NK-92 treated with Interleukin-12 subunit alpha and Interleukin-12 subunit beta, amount 100 ng/mL, for 24 hours (cell line): ENCODE data around the gene AGMAT.
"Not testable (repeated sequence)": the region's sequence is repeated elsewhere in the genome, so short reads cannot be mapped to it uniquely, and the experiment has no call there.

Source experiments
- DNase-seq: peaks from one replicate; lab custom pipeline; 2025; lab: John Stamatoyannopoulos, UW

The AGMAT gene

DNA sequence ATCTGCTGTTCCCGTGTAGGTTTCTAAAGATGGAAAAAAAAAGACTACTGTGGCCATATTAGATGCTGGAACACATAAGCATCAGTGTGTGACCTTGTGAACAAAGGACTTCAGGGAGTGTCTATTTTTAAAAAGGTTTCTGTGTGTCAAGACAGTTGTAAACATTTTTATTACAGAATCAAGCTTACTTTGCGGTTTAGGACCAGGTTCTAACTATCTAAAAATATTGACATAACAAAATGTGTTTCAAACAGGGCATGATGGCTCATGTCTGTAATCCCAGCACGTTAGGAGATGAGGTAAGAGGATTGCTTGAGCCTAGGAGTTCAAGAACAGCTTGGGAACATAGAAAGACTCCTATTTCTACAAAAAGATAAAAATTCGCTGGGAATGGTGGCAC is 25.3 kb upstream of the AGMAT start:
- no peak for DNase-seq

DNA sequence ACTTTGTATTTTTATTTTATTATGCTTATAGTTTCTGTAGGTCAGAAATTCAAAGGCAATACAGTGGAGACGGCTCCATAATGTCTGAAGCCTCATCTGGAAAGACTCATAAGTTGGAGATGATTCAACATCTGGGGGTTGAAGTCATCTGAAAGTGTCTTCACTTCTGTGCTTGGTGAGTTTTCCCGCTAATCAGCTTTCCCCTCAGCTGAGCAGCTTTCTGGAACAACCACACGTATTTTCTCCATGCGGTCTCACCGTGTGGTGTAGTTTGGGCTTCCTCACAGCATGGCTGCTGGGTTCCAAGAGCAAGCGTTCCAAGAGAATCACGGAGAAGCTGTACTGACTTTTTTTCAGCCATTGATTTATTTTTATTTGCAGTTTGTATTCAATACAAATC is 24.8 kb upstream of the AGMAT start:
- DNase-seq, result no peak

DNA sequence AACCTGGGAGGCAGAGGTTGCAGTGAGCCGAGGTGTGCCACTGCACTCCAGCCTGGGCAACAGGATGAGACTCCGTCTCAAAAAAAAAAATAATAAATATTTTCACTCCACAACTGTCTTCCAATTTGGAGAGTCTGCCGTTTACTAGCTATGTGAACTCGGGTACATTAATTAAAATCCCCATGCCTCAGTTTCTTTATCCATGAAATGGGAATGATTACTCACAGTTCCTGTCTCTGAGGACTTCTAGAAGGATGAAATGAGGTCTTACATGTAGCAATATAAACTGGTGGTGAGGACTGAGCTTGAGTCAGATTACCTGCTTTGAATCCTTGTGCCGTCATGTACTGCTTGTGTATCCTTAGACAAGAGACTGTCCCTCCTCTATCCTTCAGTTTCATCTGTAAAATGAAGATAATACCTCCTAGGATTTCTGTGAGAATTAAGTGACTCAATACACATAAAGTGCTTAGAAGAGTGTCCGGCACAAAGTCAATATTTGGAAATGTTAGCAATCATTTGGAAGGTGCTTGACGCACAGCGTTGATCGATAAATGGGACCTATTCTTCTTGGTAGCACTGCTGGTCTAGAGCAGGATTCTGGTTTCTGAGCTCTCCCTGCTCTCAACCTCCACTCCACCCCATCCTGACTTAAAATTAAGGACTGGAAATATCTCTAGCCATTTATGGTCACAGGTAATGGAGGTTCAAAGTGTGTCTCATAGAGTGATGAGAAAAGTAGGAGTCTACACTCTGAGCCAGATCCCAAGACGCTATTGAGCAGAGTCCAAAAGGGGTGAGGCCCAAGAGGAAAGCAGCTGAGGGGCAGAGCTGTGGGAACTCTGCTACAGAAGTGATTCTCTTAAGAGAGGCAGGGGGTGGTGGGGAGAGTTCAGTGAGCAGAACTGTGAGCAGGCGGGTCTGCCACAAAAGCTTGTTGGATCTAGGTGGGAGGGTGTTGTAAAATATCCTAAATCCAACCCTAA is 20.8 kb upstream of the AGMAT start:
- no peak for DNase-seq

DNA sequence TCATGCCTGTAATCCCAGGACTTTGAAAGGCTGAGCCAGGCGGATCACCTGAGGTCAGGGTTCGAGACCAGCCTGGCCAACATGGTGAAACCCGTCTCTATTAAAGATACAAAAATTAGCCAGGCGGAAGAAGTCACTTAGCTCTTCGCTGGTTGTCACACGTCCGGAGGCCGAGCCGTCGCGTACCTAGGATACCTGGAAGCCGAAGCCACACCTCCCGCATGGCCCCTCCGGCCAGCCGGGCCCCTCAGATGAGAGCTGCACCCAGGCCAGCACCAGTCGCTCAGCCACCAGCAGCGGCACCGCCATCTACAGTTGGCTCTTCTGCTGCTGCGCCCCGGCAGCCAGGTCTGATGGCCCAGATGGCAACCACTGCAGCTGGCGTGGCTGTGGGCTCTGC is 19.5 kb upstream of the AGMAT start:
- DNase-seq, result not testable (repeated sequence)

DNA sequence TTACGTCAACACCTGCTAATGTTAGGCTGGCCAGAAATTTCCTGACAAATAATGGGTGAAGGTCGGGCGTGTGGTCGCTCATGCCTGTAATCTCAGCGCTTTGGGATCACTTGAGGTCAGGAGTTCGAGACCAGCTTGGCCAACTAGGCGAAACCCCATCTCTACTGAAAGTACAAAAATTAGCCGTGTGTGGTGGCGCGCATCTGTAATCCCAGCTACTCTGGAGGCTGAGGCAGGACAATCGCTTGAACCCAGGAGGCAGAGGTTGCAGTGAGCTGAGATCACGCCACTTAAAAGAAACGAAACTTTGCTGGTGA is 19.1 kb upstream of the AGMAT start:
- not testable (repeated sequence) for DNase-seq

DNA sequence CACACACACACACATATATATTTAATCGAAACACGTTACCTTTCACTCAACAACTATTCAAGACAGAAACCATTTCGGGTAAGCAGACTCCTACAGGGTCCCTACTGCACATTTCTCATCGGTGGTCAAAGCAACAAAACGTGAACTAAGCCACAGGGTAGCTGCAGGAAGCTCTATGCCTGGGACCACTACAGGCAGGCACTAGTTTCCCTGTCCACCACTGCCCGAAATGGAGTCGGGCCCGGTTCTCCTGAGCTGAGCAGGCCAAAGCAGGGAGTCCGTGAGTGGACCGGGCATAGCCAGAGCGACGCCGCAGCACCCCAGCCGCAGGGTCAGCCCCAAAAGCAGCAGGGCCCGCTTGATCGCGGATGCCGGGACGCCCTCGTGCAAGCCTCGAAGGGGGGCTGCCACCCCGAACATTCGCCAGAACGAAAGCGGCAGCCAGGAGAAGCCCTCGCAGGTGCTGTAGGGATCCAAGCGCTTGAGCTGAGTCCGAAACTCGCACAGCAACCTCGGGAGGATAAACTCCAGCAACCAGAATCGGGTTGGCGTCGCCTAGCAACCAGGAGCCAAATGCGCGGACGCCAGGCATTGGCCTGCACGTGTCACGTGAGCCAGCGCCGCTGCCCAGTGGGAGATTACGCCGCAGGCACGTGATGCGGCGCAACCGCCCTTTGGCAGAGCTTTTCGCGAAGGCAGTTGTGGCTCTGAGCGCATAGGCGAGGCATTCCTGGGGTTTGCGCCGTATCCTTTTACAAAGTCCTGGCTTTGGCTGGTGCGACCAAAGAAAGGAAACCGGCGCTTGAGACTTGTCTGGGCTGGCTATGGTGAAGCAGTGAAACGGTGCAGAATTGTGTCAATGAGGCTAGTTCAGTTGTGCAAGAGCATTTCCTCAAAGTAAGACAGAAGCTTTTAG is 18.5 kb upstream of the AGMAT start:
- no peak for DNase-seq

DNA sequence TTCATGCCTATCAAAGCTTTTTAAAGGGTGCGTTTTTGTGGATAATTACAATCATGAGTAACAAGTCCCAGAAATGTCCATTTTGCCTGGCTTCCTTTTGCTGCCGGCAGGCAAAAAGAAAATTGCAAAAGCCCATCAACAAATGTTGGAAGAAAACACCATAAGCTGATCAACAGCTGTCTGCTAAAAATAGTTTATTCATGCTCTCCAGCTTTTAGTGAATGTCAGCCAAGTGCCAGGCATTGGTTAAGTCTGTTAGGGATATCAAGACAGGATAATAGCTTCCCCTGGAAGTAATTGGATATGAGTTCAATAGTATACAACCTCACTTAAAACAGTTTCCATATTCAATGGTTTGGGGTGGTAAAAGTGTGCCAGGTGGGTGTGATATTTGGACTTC is 13.6 kb upstream of the AGMAT start:
- no peak for DNase-seq

DNA sequence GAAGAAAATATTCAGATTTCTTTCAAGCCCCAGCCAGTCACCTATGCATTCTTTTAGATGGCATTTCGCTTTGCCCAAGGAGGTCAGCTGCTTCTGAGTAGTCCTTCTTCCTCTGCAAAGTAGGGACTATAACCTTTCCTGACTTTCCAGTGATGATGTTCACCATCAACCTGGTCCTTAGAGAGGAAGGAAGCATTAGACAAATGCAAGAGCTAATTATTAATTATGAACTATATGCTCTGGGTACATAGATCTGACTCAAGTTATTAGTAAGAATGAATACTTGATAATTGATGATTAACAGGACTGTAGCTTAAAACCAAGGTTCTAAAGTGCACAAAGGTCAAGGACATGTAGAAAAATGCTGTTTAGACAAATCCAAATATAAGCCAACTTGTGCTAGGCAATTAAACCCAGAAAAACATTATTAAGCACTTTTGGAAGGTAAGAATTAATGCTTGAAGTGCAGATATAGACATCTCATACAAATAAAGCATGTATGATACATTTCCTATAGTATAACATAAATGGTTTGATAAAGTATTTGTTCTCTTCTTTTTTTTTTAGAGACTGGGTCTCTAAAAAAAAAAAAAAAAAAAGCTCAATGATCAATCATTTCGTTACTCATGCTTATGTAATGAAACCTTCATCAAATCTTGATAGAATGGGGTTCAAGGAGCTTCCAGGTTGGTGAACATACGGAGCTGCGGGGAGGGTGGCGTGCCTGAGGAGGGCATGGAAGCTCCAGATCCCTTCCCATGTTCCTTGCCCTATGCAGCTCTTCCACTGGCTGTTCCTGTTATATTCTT is 11.2 kb upstream of the AGMAT start:
- no peak for DNase-seq

DNA sequence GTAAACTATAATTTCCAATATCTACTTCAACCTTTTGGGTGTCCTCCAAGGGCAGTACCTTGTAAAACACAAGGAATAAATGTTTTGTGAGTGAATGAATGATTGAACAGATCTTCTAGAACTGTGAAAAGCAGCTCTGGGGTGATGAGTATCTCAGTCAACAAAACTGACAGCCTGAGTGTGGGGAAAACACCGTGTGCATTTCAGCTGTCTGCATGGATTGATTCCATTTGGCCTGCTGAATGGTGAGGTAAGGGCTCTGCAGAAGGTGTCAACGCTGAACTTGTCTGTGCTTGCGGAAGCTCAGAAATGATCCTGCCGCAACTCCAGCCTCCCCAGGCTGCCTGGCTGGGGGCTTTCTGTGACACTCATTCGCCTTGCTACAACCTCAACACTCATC is 7.4 kb upstream of the AGMAT start:
- DNase-seq, result no peak

DNA sequence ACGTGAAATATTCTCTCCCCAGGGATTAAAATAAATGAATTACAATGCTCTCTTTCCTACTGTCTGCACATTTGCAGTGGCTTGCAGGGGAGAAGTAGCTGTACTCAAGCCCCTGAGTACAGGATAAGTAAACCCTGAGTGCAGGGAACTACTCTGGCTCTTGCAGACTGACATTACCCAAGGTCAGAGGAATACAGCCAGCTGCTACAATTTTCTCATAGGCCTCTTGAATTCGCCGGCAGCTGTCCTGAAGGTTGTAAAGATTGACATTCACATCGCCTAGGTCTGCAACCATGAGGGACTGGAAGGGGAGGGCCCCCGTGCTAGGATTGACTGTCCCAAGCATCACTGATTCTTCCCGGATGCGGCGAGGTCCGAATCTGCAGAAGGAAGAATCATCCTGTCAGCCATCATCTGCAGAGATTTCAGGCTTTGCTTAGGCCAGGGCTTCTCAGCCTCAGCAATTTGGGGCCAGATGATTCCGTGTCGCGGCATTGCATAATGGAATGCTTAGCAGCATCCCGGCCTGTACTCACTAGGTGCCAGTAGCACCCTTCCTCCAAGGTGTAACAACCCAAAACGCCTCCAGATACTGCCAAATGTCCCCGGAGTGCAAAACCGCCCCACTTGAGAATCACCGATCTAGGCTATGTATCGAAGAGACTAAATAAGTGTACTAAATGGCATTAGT is 1.7 kb downstream of the AGMAT start:
- DNase-seq, result no peak

DNA sequence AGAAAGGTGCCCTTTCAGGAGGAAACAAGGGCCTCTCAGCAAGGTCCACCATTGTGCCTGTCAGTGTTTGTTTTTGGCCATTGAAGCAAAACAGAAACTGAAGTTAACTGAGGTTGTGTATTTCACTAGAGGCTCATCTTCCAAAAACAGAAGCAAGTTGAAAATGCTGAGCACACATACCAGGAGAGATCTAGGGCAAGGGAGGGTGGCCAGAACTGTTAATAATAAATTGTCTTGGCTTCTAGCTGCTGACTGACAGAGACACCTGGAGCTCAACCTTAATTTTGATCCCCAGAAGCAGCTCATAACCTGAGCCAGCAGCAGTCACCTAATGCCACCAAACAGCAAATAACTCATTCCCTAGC is 5.2 kb downstream of the AGMAT start:
- DNase-seq, result no peak

DNA sequence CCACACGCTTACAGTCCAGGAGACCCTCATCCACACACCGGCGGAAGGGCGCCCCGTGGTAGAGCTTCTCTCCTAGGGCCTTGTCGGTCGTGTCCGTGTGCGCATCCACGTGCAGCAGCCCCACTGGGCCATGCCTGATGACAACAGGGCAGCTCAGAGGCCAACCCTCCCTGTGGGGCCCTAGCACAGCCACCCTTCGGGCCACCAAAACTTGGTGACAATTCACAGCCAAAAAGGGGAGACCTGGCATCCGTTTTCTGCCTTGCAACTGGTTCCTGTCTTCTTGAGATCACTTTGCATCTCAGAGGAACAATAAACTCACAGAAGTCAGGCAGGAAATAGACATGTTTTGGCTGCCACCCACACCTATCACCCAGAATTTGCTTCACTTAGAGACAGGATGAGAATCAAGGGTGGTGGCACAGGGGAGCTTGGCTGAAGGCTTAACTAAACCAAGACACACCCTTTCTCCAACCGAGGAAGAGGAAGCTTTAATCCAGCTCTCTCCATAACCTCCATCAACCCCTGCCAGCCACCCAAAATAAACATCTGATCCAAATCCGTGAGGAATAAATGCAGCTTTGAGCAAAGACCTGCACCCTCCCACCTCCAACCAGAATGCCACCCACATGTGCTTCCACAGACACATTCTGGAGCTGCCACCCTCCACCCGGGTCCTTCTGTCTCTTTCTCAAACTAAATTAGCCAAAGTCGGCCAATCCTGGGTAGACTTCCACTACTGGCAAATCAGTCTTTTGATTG is 5.7 kb downstream of the AGMAT start:
- no peak for DNase-seq

DNA sequence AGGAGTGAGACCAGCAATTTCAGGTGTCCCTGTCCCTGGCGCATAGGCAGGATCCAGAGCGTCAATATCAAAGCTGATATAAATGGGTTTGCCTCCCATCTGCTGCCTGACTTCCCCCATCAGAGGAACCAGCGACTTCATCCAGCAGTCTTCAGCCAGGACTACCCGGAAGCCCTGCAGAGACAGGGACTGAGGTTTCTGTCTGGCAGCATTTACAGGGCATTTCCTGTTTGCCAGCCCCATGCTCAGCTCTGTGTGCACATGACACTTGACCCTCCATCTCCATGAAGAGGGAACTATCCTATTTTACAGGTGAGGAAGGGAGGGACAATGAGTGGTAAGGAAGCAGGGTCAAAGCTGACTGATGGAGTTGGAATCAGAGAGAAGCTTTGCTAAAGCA is 7.2 kb downstream of the AGMAT start:
- DNase-seq, result no peak

DNA sequence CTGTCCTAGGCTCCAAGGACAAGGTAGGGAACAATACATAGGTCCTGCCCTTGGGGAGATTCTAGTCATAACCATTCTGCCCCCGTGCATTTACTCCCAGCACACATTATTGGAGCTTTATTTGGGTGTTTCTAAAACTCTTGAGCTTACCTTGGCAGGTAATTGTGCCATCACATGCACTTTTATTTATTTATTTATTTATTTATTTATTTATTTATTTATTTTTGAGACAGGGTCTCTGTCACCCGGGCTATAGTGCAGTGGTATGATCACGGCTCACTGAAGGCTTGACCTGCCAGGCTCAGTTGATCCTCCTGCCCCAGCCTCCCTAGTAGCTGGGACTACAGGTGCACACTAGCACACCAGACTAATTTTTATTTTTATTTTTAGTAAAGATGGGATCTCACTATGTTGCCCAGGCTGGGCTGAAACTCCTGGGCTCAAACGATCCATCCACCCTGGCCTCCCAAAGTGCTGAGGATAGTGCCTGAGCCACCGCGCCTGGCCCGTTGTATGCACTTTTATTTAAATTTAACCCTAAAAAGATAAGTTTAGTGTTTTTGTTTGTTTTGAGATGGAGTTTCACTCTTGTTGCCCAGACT is 9.2 kb downstream of the AGMAT start:
- DNase-seq, result no peak

DNA sequence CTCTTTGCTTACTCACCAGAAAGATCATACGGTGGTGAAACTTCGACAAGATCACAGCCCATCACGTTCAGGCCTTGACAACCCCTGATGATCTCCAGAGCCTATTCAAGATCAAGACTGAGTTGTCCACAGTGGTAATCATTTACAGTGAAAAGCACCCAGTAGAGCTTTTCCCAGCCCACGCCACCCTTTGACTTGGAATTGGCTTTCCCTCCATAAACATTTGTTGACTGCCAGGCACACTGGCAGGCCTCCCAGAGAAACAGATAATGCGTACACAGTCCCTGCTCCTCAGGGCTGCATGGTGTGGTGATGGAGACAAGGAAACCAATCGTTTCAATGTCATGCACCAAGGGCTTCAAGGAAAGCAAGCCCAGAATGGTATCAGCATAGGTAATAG is 10.1 kb downstream of the AGMAT start:
- DNase-seq, result no peak

DNA sequence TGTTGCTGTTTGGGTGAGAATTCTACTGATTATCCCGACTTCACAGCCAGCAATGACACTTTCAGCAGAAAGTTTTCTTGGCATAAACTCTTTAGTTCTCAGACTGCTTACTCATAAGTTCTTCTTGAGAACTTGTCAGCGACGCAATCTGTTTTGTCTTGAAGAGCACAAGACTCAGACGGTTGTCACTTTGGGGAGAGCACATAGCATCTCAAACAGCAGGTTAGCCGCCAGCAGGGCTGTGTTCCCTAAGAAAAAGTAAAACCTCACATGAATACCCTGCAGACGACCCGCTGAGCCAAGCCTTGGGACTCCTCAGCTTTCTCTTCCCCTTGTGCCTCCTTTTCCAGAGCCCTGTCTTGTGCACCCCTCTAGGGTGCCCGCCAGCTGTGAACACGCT is 11.4 kb downstream of the AGMAT start:
- DNase-seq, result no peak

DNA sequence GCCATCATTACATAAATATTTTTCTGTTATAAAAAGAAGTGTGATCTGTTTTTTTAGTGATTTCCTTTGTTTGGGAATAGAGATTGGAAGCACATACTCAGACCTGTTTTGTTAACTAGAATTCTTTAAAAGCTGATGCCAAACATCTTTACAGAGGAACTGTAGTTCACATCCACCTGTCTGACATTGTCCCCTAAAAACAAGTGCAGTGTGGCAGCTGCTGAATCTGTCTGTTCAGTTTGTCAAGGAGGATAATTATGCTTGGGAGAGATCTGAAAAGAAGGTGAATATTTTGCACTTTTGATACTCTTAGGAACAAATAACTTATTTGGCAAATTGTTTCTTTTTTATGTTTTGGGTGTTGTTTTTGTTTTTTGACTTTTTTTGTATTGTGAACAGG is 13.6 kb downstream of the AGMAT start:
- no peak for DNase-seq

DNA sequence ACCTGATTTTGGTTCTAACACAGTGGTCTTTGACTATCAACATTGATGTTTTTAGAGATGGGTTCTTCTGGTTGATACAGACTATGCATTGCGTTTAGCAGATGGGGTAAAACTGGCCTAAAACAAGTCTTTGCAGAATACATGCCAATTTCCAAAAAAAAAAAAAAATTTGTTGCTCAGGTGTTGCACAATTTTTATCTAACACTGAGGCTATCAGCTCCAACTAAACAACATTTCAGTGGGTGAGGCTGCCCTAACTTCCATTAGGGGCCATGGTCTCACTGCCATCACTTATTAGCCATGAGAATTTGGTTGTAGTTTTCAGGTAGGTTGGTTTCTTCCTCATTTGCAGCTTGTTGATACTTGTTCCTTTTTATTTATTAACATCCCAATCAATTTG is 14.0 kb downstream of the AGMAT start:
- DNase-seq, result no peak

DNA sequence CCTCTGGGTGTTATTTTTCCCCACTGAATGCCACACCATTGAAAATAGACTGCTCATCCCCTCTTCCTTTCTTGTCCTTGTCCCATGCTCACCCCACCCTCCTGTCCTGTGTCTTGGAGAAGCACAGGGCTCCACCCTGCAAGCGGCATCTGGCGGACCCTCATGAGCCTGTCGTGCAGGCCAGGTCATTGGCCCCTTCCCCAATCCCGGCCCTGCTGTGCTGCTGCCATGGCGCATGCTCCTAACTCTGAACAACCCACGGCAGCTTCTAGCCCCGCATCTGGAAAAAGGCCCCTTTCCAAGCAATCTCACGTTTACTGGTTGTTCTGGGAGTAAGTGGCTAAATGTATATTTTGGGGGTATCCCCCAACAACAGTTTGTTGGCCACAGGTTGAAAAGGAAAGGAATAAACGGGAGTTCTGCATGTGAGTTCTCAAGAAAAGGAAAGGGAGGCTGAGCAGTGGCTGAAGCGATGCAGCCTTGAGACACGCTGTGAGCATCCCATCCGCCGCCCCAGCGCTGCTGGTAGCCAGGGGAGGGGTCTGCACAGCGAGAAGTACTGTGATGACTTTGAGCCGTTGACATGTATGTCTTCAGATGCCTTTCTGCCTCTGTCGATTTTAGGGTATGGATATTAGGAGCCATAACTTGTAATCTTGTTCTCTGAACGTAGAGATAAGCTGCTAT is 16.3 kb downstream of the AGMAT start:
- DNase-seq, result no peak
